ENCODE results near the gene TMOD3. TPM values are rescaled to one million over a fixed set of nuclear protein-coding genes. Genes with fewer than 3 reads are reported as not detected.

The TMOD3 gene
- total and polyA plus RNA-seq, 2 donors (not counting 1 experiment from before 2014, with no cell fraction given), result 33.7 to 35.3 TPM

GRCh38 chr15:51849860-51850259, 20.4 kb downstream of the TMOD3 start:
- Histone ChIP-seq H4K20me1 (ENCODE audit: control insufficient read depth, extremely low read depth, insufficient read depth, low read length) (no peaks in the 10 kb centered on the region), H3K4me1 (ENCODE audit: control insufficient read depth, extremely low read depth, insufficient read depth, low read length) (peaks cover 20% of the 10 kb centered on the region), H3K79me2 (ENCODE audit: control insufficient read depth, insufficient read depth, low read length) (peaks cover 90% of the 10 kb centered on the region)

DNA sequence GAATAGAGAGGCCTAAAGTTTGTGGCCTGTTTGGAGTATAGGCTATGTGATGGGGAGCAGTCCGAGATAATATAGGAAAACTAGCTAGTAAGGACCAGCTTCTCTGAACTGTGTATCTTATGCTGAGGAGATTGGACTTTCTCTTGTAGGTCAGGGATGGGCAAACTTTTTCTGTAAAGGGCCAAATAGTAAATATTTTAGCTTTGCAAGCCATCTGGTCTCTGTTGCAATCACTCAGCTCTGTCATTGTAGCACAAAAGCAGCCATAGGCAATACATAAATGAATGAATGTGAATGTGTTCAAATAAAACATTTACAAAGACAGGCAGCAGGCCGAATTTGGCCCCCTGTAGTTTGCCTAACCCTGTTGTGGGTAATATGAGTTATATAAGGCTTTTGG, 24.5 kb downstream of the TMOD3 start:
- TF ChIP-seq CTCF (conservative IDR thresholded peaks at IDR 0.05 in 1 of 2, IDR thresholded peaks at IDR 0.05 in 1 of 2; ENCODE audit: low read depth in 1 of 2, low read length in 2 of 2), result no peak
- TF ChIP-seq EZH2 (IDR thresholded peaks at IDR 0.05; ENCODE audit: low read length, missing control alignments), result no peak
- H3K9ac ChIP-seq (ENCODE audit: insufficient read depth, low read length), result no peak overlapping the region
- no peaks in the 10 kb centered on the region for H4K20me1 ChIP-seq (ENCODE audit: control insufficient read depth, extremely low read depth, insufficient read depth, low read length)
- no peak overlapping the region for H3K4me3 ChIP-seq (replicated peaks in 1 of 4; ENCODE audit: control extremely low read depth in 1 of 4, insufficient read depth in 1 of 4, low read depth in 3 of 4, low read length in 4 of 4)
- no peak overlapping the region for H3K4me2 ChIP-seq (ENCODE audit: extremely low read depth, insufficient read depth, low read length)
- no peaks in the 10 kb centered on the region for H3K27me3 ChIP-seq (ENCODE audit: control insufficient read depth, insufficient read depth, low read length)
- H2AFZ ChIP-seq (ENCODE audit: low read length), result no peak overlapping the region
- no peaks in the 10 kb centered on the region for H3K9me3 ChIP-seq (ENCODE audit: control insufficient read depth, insufficient read depth, low read depth, low read length)
- peaks cover 7% of the 10 kb centered on the region for H3K4me1 ChIP-seq (ENCODE audit: control insufficient read depth, extremely low read depth, insufficient read depth, low read length)
- no peaks in the 10 kb centered on the region for H3K36me3 ChIP-seq (ENCODE audit: control insufficient read depth, insufficient read depth, low read length)
- H3K27ac ChIP-seq (ENCODE audit: insufficient read depth, low read length), result no peak overlapping the region
- DNase-seq (ENCODE audit: low read depth in 2 of 2), result peak in 1 of 2 donors; percentile 65
- peaks cover 77% of the 10 kb centered on the region for H3K79me2 ChIP-seq (ENCODE audit: control insufficient read depth, insufficient read depth, low read length)

More at GRCh38 chr15:51849860-51850259, 20.4 kb downstream of the TMOD3 start:
- DNase-seq (ENCODE audit: low read depth in 2 of 2), result peak in 1 of 2 donors; percentile 73
- no peak overlapping the region for H3K4me2 ChIP-seq (ENCODE audit: extremely low read depth, insufficient read depth, low read length)
- TF ChIP-seq EZH2 (IDR thresholded peaks at IDR 0.05; ENCODE audit: low read length, missing control alignments) (no peak), CTCF (conservative IDR thresholded peaks at IDR 0.05 in 1 of 2, IDR thresholded peaks at IDR 0.05 in 1 of 2; ENCODE audit: low read depth in 1 of 2, low read length in 2 of 2) (no peak)
- no peak overlapping the region for H3K27ac ChIP-seq (ENCODE audit: insufficient read depth, low read length)
- no peak overlapping the region for H2AFZ ChIP-seq (ENCODE audit: low read length)
- no peaks in the 10 kb centered on the region for H3K9me3 ChIP-seq (ENCODE audit: control insufficient read depth, insufficient read depth, low read depth, low read length)
- no peak overlapping the region for H3K4me3 ChIP-seq (replicated peaks in 1 of 4; ENCODE audit: control extremely low read depth in 1 of 4, insufficient read depth in 1 of 4, low read depth in 3 of 4, low read length in 4 of 4)
- no peaks in the 10 kb centered on the region for H3K27me3 ChIP-seq (ENCODE audit: control insufficient read depth, insufficient read depth, low read length)
- no peaks in the 10 kb centered on the region for H3K36me3 ChIP-seq (ENCODE audit: control insufficient read depth, insufficient read depth, low read length)
- H3K9ac ChIP-seq (ENCODE audit: insufficient read depth, low read length), result no peak overlapping the region

GRCh38 chr15:51855612-51856011, 26.2 kb downstream of the TMOD3 start:
- H3K9ac ChIP-seq (ENCODE audit: insufficient read depth, low read length), result no peak overlapping the region
- no peaks in the 10 kb centered on the region for H3K9me3 ChIP-seq (ENCODE audit: control insufficient read depth, insufficient read depth, low read depth, low read length)
- TF ChIP-seq CTCF (conservative IDR thresholded peaks at IDR 0.05 in 1 of 2, IDR thresholded peaks at IDR 0.05 in 1 of 2; ENCODE audit: low read depth in 1 of 2, low read length in 2 of 2) (no peak), EZH2 (IDR thresholded peaks at IDR 0.05; ENCODE audit: low read length, missing control alignments) (no peak)
- H3K36me3 ChIP-seq (ENCODE audit: control insufficient read depth, insufficient read depth, low read length), result no peaks in the 10 kb centered on the region
- no peaks in the 10 kb centered on the region for H3K27me3 ChIP-seq (ENCODE audit: control insufficient read depth, insufficient read depth, low read length)
- H3K79me2 ChIP-seq (ENCODE audit: control insufficient read depth, insufficient read depth, low read length), result peaks cover 74% of the 10 kb centered on the region
- H3K4me2 ChIP-seq (ENCODE audit: extremely low read depth, insufficient read depth, low read length), result no peak overlapping the region
- H3K4me3 ChIP-seq (replicated peaks in 1 of 4; ENCODE audit: control extremely low read depth in 1 of 4, insufficient read depth in 1 of 4, low read depth in 3 of 4, low read length in 4 of 4), result no peak overlapping the region
- no peak for DNase-seq (ENCODE audit: low read depth in 2 of 2)
- H3K4me1 ChIP-seq (ENCODE audit: control insufficient read depth, extremely low read depth, insufficient read depth, low read length), result peaks cover 7% of the 10 kb centered on the region
- H2AFZ ChIP-seq (ENCODE audit: low read length), result no peak overlapping the region
- no peaks in the 10 kb centered on the region for H4K20me1 ChIP-seq (ENCODE audit: control insufficient read depth, extremely low read depth, insufficient read depth, low read length)
- H3K27ac ChIP-seq (ENCODE audit: insufficient read depth, low read length), result no peak overlapping the region
